ENCODE data around the gene TRIM63. TPM values are rescaled to one million over a fixed set of nuclear protein-coding genes. Genes with fewer than 3 reads are reported as not detected.

The TRIM63 gene
- total RNA-seq, 2 experiments from 2014 or later = 0.25 to 0.33 TPM

- no peak overlapping the region for H3K27ac Mint-ChIP-seq
- peak overlapping the region; percentile 90 for H3K4me3 Mint-ChIP-seq
- peaks cover 21% of the 10 kb centered on the region for H3K27me3 Mint-ChIP-seq
- H3K36me3 Mint-ChIP-seq (ENCODE audit: low read depth) = no peaks in the 10 kb centered on the region
- H3K4me1 Mint-ChIP-seq = peaks cover 11% of the 10 kb centered on the region
- no peaks in the 10 kb centered on the region for H3K9me3 Mint-ChIP-seq
- peak; percentile 77 for DNase-seq
- POLR2A ChIA-PET = interaction anchor here (1.8 kb wide), 1 partner anchor 90 kb away, joined by 5 read pairs; no protein-coding TSS in a partner anchor
- CTCF ChIA-PET = interaction anchor here (0.5 to 3.9 kb wide), 16 partner anchors 12 to 983 kb away, joined by 3 to 33 read pairs (median 4); partner anchors contain the start of genes TRIM63 and ZNF593
Measured at GRCh38 chr1:26035959-26036755, 31.3 kb downstream of the TRIM63 start.

GRCh38 chr1:26035203-26035958, 32.0 kb downstream of the TRIM63 start:
- Mint-ChIP-seq H3K4me1 (peaks cover 11% of the 10 kb centered on the region), H3K9me3 (no peaks in the 10 kb centered on the region), H3K27me3 (peaks cover 21% of the 10 kb centered on the region), H3K4me3 (peak overlapping the region; percentile 90), H3K36me3 (ENCODE audit: low read depth) (no peaks in the 10 kb centered on the region), H3K27ac (peak overlapping the region; percentile 58)
- ChIA-PET POLR2A (interaction anchor here (0.9 to 1.8 kb wide), 6 partner anchors 31 to 200 kb away, joined by 3 to 5 read pairs (median 3); partner anchors contain the start of gene TRIM63), CTCF (interaction anchor here (0.6 to 3.9 kb wide), 17 partner anchors 10 to 536 kb away, joined by 3 to 33 read pairs (median 4); partner anchors contain the start of genes TRIM63 and ZNF593)
- DNase-seq = peak; percentile 93

GRCh38 chr1:26034504-26035202, 32.8 kb downstream of the TRIM63 start:
- Mint-ChIP-seq H3K36me3 (ENCODE audit: low read depth) (no peaks in the 10 kb centered on the region), H3K4me3 (peak overlapping the region; percentile 90), H3K4me1 (peaks cover 11% of the 10 kb centered on the region), H3K27me3 (peaks cover 21% of the 10 kb centered on the region), H3K9me3 (no peaks in the 10 kb centered on the region), H3K27ac (no peak overlapping the region)
- no peak for DNase-seq
- ChIA-PET CTCF (interaction anchor here (0.6 to 3.9 kb wide), 15 partner anchors 10 to 535 kb away, joined by 3 to 33 read pairs (median 4); partner anchors contain the start of gene ZNF593), POLR2A (interaction anchor here (0.9 to 1.6 kb wide), 6 partner anchors 13 to 200 kb away, joined by 3 to 4 read pairs (median 3); partner anchors contain the start of gene TRIM63)

- Mint-ChIP-seq H3K36me3 (ENCODE audit: low read depth) (no peaks in the 10 kb centered on the region), H3K9me3 (no peaks in the 10 kb centered on the region), H3K4me3 (no peak overlapping the region), H3K4me1 (peaks cover 11% of the 10 kb centered on the region), H3K27ac (no peak overlapping the region), H3K27me3 (peaks cover 20% of the 10 kb centered on the region)
- ChIA-PET CTCF (interaction anchor here (0.6 kb wide), 1 partner anchor 500 kb away, joined by 5 read pairs; no protein-coding TSS in a partner anchor), POLR2A (interaction anchor here (1.5 kb wide), 1 partner anchor 35 kb away, joined by 3 read pairs; the partner anchor contains the start of gene PAFAH2)
- DNase-seq = no peak
Measured at GRCh38 chr1:26032656-26033357, 34.6 kb downstream of the TRIM63 start.

- ChIA-PET CTCF (no interaction called here), POLR2A (interaction anchor here (0.9 kb wide), 1 partner anchor 129 kb away, joined by 3 read pairs; no protein-coding TSS in a partner anchor)
- Mint-ChIP-seq H3K36me3 (ENCODE audit: low read depth) (no peaks in the 10 kb centered on the region), H3K4me3 (no peak overlapping the region), H3K27me3 (peaks cover 20% of the 10 kb centered on the region), H3K27ac (no peak overlapping the region), H3K4me1 (peaks cover 11% of the 10 kb centered on the region), H3K9me3 (no peaks in the 10 kb centered on the region)
- no peak for DNase-seq
Measured at GRCh38 chr1:26031611-26032220, 35.7 kb downstream of the TRIM63 start.

- Mint-ChIP-seq H3K4me1 (peaks cover 11% of the 10 kb centered on the region), H3K9me3 (no peaks in the 10 kb centered on the region), H3K4me3 (no peak overlapping the region), H3K36me3 (ENCODE audit: low read depth) (no peaks in the 10 kb centered on the region), H3K27me3 (peaks cover 20% of the 10 kb centered on the region), H3K27ac (no peak overlapping the region)
- CTCF ChIA-PET = no interaction called here
- POLR2A ChIA-PET = interaction anchor here (0.9 kb wide), 1 partner anchor 128 kb away, joined by 3 read pairs; no protein-coding TSS in a partner anchor
- DNase-seq = no peak
Measured at GRCh38 chr1:26031196-26031595, 36.2 kb downstream of the TRIM63 start.

GRCh38 chr1:26029864-26030481, 37.5 kb downstream of the TRIM63 start:
- no peak for DNase-seq
- Mint-ChIP-seq H3K27me3 (peaks cover 20% of the 10 kb centered on the region), H3K4me1 (peaks cover 7% of the 10 kb centered on the region), H3K27ac (no peak overlapping the region), H3K9me3 (no peaks in the 10 kb centered on the region), H3K4me3 (no peak overlapping the region), H3K36me3 (ENCODE audit: low read depth) (no peaks in the 10 kb centered on the region)
- ChIA-PET POLR2A (no interaction called here), CTCF (interaction anchor here (0.9 to 1.4 kb wide), 3 partner anchors 134 to 140 kb away, joined by 3 to 6 read pairs (median 3); partner anchors contain the start of gene ZNF593)

GRCh38 chr1:26029054-26029863, 38.2 kb downstream of the TRIM63 start:
- H3K9me3 Mint-ChIP-seq = no peaks in the 10 kb centered on the region
- ChIA-PET POLR2A (no interaction called here), CTCF (interaction anchor here (0.9 to 1.4 kb wide), 3 partner anchors 134 to 140 kb away, joined by 3 to 6 read pairs (median 3); partner anchors contain the start of gene ZNF593)
- H3K4me3 Mint-ChIP-seq = no peak overlapping the region
- no peak overlapping the region for H3K27ac Mint-ChIP-seq
- peaks cover 17% of the 10 kb centered on the region for H3K27me3 Mint-ChIP-seq
- no peak for DNase-seq
- H3K36me3 Mint-ChIP-seq (ENCODE audit: low read depth) = no peaks in the 10 kb centered on the region
- peaks cover under 1% of the 10 kb centered on the region for H3K4me1 Mint-ChIP-seq

GRCh38 chr1:26028490-26028980, 38.9 kb downstream of the TRIM63 start:
- no peak for DNase-seq
- Mint-ChIP-seq H3K36me3 (ENCODE audit: low read depth) (no peaks in the 10 kb centered on the region), H3K9me3 (no peaks in the 10 kb centered on the region), H3K4me3 (no peak overlapping the region), H3K27me3 (peaks cover 13% of the 10 kb centered on the region), H3K27ac (no peak overlapping the region), H3K4me1 (no peaks in the 10 kb centered on the region)
- CTCF ChIA-PET = interaction anchor here (2.2 kb wide), 1 partner anchor 24 kb away, joined by 5 read pairs; no protein-coding TSS in a partner anchor
- POLR2A ChIA-PET = no interaction called here

- ChIA-PET CTCF (interaction anchor here (0.7 to 2.2 kb wide), 3 partner anchors 19 to 37 kb away, joined by 3 to 5 read pairs (median 4); no protein-coding TSS in a partner anchor), POLR2A (no interaction called here)
- Mint-ChIP-seq H3K36me3 (ENCODE audit: low read depth) (no peaks in the 10 kb centered on the region), H3K4me3 (no peak overlapping the region), H3K27ac (no peak overlapping the region), H3K4me1 (no peaks in the 10 kb centered on the region), H3K27me3 (peaks cover 10% of the 10 kb centered on the region), H3K9me3 (no peaks in the 10 kb centered on the region)
- DNase-seq = no peak
Measured at GRCh38 chr1:26027716-26028489, 39.5 kb downstream of the TRIM63 start.
